Endothelial cell of umbilical vein (primary cell): ENCODE measurements around the gene CEP63.

Experiments used
- CTCF ChIP-seq, 2 donors: IDR thresholded peaks; 1 replicate in 1 of 2; 2 replicates in 1 of 2; pipeline ENCODE4 v1.5.1; 2011; ENCODE audit warnings: low read length in 2 of 2, mild to moderate bottlenecking in 2 of 2, moderate library complexity in 2 of 2, control low read depth in 1 of 2, inconsistent platforms in 1 of 2, low read depth in 1 of 2; ENCODE audit not compliant: insufficient read depth in 1 of 2; ENCODE audit errors: extremely low read depth in 1 of 2
- EZH2 ChIP-seq: IDR thresholded peaks from 2 replicates; pipeline ENCODE4 v1.6.1; 2012; ENCODE audit warnings: borderline replicate concordance, low read depth, mild to moderate bottlenecking, moderate library complexity, low read length, inconsistent platforms; ENCODE audit not compliant: severe bottlenecking
- GATA2 ChIP-seq: IDR thresholded peaks from 2 replicates; pipeline ENCODE4 v1.7.0; 2011; ENCODE audit warnings: low read depth, mild to moderate bottlenecking, moderate library complexity, mixed read lengths, low read length; ENCODE audit not compliant: insufficient read length, insufficient read depth
- POLR2AphosphoS5 ChIP-seq: IDR thresholded peaks from 2 replicates; pipeline ENCODE4 v1.6.1; 2012; ENCODE audit warnings: low read depth, mild to moderate bottlenecking, control low read depth, low read length, moderate library complexity; ENCODE audit not compliant: insufficient read depth

DNA sequence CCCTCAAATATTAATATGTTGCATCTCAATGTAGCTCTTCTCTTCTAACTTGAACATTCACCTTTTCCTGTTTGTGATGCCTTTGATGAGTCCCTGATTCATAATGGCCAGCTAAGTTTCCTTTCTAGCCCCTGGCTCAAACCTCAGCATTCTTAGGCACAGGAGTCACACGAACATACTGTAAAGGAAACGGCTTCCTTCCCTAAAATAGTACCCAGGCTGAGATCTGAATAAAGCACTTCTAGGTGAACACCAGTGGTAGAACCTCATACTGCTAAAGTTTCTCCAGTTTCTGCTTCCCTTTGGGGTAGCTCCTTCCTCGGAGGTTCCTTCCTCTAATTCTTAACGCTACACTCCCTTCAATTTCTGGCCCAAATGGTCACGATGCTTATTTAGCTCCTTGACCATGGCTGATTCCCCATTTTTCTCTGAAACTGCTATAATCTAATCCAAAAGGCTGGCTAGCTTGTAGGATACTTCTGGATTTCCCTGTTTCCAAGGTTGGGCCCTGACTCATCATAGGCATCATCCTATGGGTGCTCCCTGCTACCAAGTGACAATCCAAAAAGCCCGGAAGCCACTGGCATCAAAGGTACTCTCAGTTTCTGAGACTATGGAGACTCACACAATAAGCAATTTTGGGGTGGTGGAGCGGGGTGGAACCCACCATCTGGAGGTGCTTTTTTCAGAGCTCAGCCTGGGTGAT, 2.5 kb upstream of the CEP63 start:
- no peak for TF ChIP-seq EZH2
- TF ChIP-seq CTCF (IDR thresholded peaks at IDR 0.05; ENCODE audit: extremely low read depth in 1 of 2, insufficient read depth in 1 of 2, low read depth in 1 of 2, low read length in 2 of 2), result no peak
- TF ChIP-seq POLR2AphosphoS5, result peak; percentile 88
- peak; percentile 60 for TF ChIP-seq GATA2
